GM19395 (cell line): Measurements from ENCODE around the gene ANO6.
A peak's percentile ranks its signal among the peaks of the same experiment; 100 is the strongest.
"Not testable (repeated sequence)": the region's sequence is repeated elsewhere in the genome, so short reads cannot be mapped to it uniquely, and the experiment has no call there.

Source experiments
- ATAC-seq: cut with Tn5 transposase; IDR thresholded peaks from one replicate; pipeline ENCODE4 v1.9.1; 2021; ENCODE audit warnings: mild to moderate bottlenecking, moderate library complexity; ENCODE audit not compliant: unreplicated experiment

ANO6 gene

GRCh38 chr12:45304514-45305178 is 88.8 kb downstream of the ANO6 start:
- no peak for ATAC-seq

DNA sequence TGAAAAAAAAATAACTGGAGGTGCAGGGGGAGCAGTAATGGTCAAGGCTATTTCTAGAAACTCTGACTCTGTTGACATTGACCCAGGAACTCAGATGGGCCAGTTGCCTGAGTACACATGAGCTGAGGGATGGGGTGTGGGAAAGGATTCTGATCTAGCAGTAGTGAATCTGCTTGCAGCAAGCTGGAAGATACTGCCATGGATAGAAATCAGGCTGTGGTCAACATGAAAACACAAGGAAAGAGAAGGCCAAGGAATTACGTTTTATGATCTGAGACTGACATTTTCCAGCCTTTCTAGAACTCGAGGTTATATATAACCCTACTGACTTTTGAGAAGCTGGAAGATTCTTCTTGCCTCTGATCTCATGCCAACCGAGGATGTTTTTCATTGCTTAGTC is 90.0 kb downstream of the ANO6 start:
- ATAC-seq = no peak

DNA sequence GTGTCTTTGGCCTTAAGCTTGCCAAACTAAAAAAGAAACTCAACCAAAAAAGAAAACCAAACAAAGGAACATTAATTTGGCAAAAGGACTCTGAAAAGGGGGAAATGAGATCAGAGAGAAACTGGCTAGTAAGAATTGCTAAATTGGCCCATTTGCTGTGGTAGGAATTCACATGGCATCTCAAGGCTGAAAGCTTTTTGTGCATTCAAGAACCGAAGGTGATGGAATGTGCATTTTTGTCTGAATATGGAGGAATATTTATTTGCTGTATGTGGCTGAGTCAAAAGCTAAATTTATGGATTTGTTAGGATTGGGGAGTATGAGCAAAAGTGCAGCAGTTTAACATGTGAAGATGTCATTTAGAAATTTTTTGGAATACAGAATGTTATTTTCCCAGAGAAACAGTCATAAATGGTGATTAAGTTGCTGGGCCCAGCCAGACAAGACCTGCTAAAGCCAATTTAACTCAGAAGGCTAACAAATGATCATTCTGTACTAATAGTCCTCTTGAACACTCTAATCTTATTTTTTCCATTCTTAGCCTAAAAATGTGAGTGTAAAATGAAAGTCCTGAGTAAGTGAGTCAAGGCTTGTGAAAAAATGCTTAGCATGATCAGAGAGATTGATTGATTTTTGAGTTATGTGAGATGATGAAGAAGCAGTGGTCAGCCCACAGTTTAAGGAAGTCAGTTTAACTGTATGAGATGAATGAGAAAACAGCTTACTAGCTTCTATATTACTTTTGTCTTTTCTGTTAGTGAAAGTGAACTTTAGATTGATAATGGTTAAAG is 94.1 kb downstream of the ANO6 start:
- ATAC-seq = no peak

GRCh38 chr12:45310627-45310968 is 94.7 kb downstream of the ANO6 start:
- no peak for ATAC-seq

- no peak for ATAC-seq
Measured at GRCh38 chr12:45312012-45312411, 96.1 kb downstream of the ANO6 start.

- no peak for ATAC-seq
Measured at GRCh38 chr12:45314770-45315169, 98.9 kb downstream of the ANO6 start.

DNA sequence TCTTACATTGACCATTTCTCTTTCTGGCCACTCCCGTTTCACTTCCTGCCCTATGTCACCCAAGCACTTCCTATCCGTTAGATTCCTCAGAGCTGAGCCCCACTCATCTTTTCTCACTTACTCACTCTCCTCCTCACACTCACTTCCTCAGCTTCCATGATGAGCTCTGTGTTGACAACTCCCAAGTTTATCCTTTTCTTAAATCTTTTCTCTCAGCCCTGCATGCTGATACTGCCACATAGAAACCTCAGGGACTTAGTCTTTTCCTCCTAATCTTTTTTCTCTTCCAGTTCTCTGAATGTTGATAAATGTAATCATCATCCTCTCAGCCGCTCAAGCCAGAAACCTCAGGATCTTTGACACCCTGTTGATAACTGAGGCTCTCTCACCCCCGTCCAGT is 99.6 kb downstream of the ANO6 start:
- ATAC-seq = no peak

- not testable (repeated sequence) for ATAC-seq
Measured at GRCh38 chr12:45317261-45317660, 101.4 kb downstream of the ANO6 start.

DNA sequence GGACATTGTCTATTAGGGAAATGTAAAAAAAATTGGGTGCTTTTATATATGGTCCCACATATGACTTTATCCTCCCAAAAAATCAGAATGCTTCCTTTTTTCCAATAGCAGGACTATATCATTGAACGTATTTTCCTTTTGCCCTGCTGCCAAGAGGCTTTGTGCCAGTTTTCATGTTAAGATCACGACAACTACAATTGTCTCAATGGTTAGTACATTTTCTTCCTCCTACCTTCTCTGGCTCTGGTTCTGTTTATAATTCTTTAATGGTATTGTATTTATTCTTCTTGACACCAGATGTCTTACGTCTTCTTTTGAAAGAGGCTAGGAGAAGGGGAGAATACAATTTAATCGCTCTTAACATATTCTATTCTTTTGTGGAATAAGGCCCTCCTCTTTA is 106.9 kb downstream of the ANO6 start:
- no peak for ATAC-seq

DNA sequence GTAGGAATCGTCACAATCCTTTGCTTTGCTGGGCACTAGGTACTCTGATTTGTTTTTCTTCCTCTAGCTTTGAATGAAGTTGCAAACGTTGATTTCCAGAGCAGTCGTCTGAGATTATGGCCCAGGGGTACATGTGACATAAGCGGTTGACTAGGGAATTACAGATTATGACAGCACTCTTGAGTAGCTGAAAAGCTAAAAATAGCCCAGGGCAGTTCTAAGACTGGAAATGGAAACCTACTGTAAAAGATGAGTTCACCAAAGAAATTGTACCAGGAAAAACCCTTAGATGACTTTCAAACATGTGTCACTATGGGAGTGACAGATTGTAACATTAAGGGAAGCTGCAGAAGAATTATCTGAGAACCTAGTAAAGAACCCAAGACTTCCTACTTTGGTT is 108.5 kb downstream of the ANO6 start:
- no peak for ATAC-seq

DNA sequence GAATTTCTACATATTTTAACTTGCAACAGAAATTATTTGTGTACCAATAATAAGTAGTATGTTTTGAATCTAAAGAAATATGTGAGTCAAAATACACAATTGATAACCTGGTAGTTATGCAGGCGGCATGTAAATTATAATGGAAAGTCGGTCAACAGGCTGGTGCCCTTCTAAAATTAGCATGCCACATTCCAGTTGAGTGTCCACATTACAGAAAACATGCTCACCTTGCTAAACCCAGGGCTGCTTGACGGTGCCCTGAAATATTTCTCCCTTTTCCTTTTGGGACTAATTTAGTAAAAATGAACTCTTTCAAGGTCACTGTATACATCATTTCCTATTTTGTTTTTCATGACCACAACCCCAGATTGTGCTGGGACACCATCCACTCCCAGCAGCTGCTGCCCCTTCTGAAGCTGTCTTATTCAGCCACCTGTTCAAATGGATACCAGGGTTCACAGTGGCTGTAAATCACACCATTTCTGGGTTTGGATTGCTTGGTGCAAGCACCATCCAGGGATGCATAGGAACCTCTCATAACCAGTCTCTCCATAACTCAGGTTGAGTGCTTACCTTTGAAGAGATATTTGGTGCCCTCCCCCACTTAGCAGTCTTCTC is 110.6 kb downstream of the ANO6 start:
- no peak for ATAC-seq

GRCh38 chr12:45327823-45328383 is 112.0 kb downstream of the ANO6 start:
- no peak for ATAC-seq

GRCh38 chr12:45329238-45329637 is 113.3 kb downstream of the ANO6 start:
- ATAC-seq = no peak

DNA sequence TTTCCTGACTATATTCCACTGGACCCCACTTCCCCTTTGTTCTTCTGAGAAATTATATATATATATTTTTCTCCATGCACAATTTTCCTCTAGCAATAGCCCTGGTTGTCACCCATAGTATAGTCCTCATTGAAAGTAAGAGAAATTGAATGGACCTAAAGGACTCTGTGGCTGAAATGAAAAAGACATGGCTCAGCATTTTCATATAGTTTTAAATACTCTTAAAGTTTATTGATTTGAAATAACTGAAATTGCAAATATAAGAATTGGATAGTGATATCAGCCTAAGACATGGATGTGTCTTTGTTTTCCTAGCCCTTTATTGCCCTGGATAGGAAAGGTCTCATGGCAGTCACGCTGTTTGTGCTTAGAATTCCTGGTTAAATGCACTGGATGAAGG is 113.8 kb downstream of the ANO6 start:
- ATAC-seq = no peak

GRCh38 chr12:45331552-45331951 is 115.7 kb downstream of the ANO6 start:
- ATAC-seq = peak; percentile 63

DNA sequence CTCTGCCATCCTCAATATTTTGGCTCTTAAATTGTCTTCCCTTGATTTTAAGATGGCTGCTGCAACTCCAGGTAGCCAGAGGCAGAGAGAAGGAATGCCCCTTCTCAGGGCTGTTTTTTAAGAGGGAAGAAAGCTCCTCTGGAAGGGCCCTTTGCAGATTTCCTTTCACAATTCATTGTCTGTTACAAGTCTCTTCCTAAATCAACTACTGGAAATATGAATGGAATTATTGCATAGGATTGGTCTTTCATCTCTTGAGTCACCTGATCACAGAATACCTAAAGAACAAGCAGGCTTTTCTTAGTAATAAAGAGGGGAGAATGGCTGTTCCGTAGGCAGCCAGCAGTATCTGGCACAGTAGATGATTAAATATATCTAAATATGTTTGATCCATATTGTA is 118.5 kb downstream of the ANO6 start:
- ATAC-seq = no peak

GRCh38 chr12:45336331-45336730 is 120.4 kb downstream of the ANO6 start:
- ATAC-seq = no peak

- ATAC-seq = no peak
Measured at GRCh38 chr12:45336762-45337596, 121.1 kb downstream of the ANO6 start.

GRCh38 chr12:45337835-45338234 is 121.9 kb downstream of the ANO6 start:
- ATAC-seq = no peak

- no peak for ATAC-seq
Measured at GRCh38 chr12:45338272-45338671, 122.4 kb downstream of the ANO6 start.

DNA sequence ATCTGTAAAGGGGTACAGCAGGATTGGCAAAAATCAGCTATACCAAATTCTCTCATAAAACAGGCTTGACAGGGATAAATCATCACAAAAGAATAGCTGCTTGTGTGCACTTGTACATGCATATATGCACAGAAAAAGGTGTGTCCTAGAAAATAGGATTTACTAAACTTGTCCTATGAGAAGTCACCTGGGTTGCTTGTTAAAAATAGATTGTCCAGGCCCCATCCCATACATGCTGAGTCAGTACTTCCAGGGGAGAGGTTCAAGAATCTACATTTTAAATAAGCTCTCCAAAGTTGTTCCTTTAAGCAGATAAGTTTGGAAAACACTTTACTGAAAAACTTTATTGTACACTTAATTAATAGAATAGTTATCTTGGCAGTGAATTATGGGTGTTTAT is 123.1 kb downstream of the ANO6 start:
- ATAC-seq = no peak
